Astrocyte (in vitro differentiated cells and primary cell): Measurements from ENCODE around the gene DNAJC6.

Experiments used
- CTCF ChIP-seq: IDR thresholded peaks from 2 replicates; pipeline ENCODE4 v1.5.1; 2011; ENCODE audit warnings: low read depth, mild to moderate bottlenecking, inconsistent platforms, low read length, moderate library complexity; ENCODE audit not compliant: insufficient read depth
- EZH2 ChIP-seq: IDR thresholded peaks from 2 replicates; pipeline ENCODE4 v1.6.1; 2012; ENCODE audit warnings: mild to moderate bottlenecking, low read length, inconsistent platforms; ENCODE audit not compliant: insufficient read depth

GRCh38 chr1:65281846-65282245 is 27.5 kb upstream of the DNAJC6 start:
- TF ChIP-seq CTCF: no peak
- no peak for TF ChIP-seq EZH2
